Bone marrow (tissue), 2 donors: ENCODE results near the gene RNF121.

ENCODE experiments used
- DNase-seq, 2 donors: peaks; one replicate each; lab custom pipeline; 2025; lab: John Stamatoyannopoulos, UW

RNF121 gene

GRCh38 chr11:71990701-71991100 is 61.9 kb downstream of the RNF121 start:
- no peak for DNase-seq

- peak in 1 of 2 donors; percentile 83 for DNase-seq
These were observed 62.6 kb downstream of the RNF121 start for GRCh38 chr11:71991494-71991893.

- no peak for DNase-seq
These were observed 63.4 kb downstream of the RNF121 start for GRCh38 chr11:71992136-71992730.

- no peak for DNase-seq
These were observed 65.9 kb downstream of the RNF121 start for GRCh38 chr11:71994786-71995185.

- no peak for DNase-seq
These were observed 67.0 kb downstream of the RNF121 start for GRCh38 chr11:71995726-71996291.

GRCh38 chr11:71996517-71996916 is 67.7 kb downstream of the RNF121 start:
- DNase-seq: no peak

- peak in 1 of 2 donors; percentile 17 for DNase-seq
These were observed 68.1 kb downstream of the RNF121 start for GRCh38 chr11:71996946-71997345.

GRCh38 chr11:71997594-71997993 is 68.7 kb downstream of the RNF121 start:
- DNase-seq: no peak

- DNase-seq: no peak
These were observed 69.2 kb downstream of the RNF121 start for GRCh38 chr11:71998061-71998460.

- peak in 1 of 2 donors; percentile 67 for DNase-seq
These were observed 69.9 kb downstream of the RNF121 start, which contains the start of gene IL18BP for GRCh38 chr11:71998649-71999310. Gene IL18BP, plus strand, starts transcription at chr11:71998909. Its CDS starts 1,076 bp downstream, at chr11:71999985.

- no peak for DNase-seq
These were observed 70.5 kb downstream of the RNF121 start for GRCh38 chr11:71999362-71999761.

GRCh38 chr11:71999798-72000197 is 71.0 kb downstream of the RNF121 start:
- no peak for DNase-seq

GRCh38 chr11:72000202-72000867 is 71.5 kb downstream of the RNF121 start:
- DNase-seq: no peak

- no peak for DNase-seq
These were observed 72.4 kb downstream of the RNF121 start for GRCh38 chr11:72001285-72001684.

- no peak for DNase-seq
These were observed 73.2 kb downstream of the RNF121 start for GRCh38 chr11:72001834-72002591.

- no peak for DNase-seq
These were observed 74.3 kb downstream of the RNF121 start for GRCh38 chr11:72002841-72003775.

- no peak for DNase-seq
These were observed 74.9 kb downstream of the RNF121 start for GRCh38 chr11:72003776-72004171.

GRCh38 chr11:72004515-72005346 is 75.9 kb downstream of the RNF121 start:
- DNase-seq: no peak

GRCh38 chr11:72005347-72006260 is 76.8 kb downstream of the RNF121 start:
- no peak for DNase-seq
